GM12873 (cell line): ENCODE data around the gene NEK8.

ENCODE experiments used
- TF ChIP-seq, protein P1 (sequence below): IDR thresholded peaks from 2 replicates; pipeline ENCODE4 v1.5.1; 2012; ENCODE audit warnings: low read depth, mild to moderate bottlenecking, moderate library complexity, low read length, control low read depth; ENCODE audit not compliant: insufficient read depth; ENCODE audit errors: missing control alignments

Gene NEK8

DNA sequence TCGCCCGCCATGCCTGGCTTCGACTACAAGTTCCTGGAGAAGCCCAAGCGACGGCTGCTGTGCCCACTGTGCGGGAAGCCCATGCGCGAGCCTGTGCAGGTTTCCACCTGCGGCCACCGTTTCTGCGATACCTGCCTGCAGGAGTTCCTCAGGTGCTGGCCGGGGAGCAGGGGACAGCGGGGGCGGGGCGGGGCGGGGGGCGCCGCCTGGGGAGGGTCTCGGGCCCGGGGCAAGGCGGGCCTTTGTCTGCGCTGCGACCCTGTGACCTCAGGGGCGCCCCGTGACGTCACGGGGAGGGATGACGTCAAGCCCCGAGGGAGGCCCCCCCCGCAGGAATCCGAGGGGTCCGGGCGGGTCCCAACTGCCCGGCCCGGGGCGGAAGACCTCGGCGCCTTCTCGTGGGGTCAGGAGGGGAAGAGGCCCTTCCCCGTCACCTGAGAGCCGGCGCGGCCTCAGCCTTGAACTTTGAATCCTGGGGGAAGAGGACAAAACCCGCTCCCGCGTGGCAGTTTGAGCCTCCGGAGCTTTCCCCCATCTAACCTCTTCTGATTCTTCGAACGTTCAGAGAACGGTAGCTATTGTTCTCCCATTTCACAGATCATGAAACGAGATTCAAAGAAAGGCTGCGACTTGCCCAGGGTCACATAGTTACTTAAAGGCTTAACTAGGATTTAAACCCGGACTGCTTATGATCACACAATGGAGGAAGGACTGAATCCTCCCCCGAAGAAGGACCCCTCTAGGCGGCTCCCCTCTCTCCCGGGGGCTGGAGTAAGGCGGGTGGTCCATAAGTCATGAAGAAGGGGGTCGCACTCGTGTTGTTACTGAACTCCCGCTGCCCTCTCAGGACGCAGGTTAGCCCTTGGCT, 15.8 kb downstream of the NEK8 start:
- TF ChIP-seq, protein P1, sequence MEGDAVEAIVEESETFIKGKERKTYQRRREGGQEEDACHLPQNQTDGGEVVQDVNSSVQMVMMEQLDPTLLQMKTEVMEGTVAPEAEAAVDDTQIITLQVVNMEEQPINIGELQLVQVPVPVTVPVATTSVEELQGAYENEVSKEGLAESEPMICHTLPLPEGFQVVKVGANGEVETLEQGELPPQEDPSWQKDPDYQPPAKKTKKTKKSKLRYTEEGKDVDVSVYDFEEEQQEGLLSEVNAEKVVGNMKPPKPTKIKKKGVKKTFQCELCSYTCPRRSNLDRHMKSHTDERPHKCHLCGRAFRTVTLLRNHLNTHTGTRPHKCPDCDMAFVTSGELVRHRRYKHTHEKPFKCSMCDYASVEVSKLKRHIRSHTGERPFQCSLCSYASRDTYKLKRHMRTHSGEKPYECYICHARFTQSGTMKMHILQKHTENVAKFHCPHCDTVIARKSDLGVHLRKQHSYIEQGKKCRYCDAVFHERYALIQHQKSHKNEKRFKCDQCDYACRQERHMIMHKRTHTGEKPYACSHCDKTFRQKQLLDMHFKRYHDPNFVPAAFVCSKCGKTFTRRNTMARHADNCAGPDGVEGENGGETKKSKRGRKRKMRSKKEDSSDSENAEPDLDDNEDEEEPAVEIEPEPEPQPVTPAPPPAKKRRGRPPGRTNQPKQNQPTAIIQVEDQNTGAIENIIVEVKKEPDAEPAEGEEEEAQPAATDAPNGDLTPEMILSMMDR, result no peak

DNA sequence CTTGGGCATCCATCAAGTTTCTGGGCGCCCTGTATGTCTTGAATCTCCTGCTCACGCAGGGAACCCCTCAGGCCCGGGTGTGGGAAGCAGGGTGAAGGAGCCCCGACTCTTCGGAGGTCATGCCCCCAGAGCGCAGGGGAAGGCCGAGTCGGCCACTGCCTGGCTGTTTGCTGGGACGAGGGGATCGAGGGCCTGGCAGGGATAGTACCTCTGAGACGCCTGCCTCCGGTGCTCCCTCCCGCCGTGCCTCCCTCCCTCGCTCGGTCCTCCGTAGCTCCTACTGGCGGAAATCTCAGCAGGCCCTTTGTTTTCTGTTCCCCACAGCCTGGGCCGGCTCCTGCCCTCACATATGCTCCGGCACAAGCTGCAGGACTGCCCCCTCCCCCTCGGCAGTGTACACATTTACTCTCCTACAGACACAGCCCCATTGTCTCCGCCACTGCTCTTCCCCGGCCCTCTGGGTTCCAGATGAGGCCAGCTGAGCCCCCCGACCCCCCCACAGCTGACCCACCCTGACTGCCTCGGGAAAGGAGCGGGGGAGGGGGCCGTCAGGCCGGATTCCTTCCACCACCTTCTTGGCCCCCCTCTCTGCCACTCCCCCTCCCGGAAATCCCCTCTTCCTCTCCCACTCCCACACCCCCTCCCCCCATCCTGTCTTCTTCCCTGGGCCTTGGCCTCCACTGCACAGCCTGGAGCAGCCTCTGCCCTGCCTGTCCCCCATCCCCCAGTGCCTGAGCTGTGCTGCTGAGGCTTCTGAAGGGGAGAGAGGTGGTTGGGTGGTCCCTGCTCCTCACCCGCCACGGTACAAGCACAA, 16.6 kb downstream of the NEK8 start:
- TF ChIP-seq, protein P1, result no peak

DNA sequence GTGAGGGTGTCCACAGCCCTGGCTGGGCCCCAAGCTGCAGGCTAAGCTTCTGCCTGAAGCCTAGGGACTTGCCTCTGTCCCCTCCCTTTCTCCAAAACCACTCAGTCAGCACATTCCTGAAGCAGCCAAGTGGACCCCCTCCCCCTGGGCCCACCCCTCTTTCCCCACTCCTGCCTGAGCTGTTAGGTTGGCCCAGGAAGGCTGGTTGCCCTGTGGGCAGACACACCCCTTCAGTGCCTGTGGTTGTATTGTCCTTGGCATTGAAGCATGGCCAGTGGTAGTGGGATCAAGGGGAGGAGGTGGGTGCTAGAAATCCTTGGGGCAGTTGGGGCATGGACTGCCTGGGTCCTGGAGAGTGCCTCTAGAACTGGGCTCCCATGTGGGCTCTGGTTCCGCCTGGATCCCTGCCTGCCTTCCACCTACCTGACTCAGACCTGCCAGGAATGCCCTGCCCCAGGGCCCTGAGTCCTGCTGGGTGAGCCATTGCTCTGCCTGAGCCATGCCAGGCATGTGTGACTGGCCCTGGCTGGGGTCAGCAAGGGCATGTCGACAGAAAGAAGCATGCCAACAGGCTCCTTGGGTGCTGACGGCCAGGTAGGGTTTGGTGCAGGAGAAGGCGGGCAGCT, 17.3 kb downstream of the NEK8 start:
- TF ChIP-seq, protein P1, result no peak

DNA sequence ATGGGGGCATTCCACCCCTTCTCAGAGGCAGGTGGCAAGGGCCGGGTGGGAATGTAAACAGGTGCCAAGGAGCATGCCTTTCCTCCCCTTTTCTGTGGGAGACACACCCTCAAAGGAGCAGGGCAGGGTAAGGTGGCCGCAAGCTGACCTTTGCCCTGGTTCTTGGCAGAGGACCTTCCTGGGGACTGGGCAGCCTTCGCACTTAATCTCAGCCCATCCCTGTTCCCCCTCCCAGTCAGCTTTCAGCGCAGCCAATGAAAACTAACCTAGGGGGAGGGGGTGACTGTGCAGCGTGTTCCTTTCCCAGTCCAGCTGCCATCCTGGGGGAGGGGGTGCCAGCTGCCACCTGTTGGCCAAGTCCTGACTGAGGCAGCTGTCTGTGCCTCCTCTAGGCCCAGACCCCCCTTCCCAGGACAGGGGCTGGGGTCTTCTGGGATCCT, 18.0 kb downstream of the NEK8 start:
- TF ChIP-seq, protein P1, result no peak

DNA sequence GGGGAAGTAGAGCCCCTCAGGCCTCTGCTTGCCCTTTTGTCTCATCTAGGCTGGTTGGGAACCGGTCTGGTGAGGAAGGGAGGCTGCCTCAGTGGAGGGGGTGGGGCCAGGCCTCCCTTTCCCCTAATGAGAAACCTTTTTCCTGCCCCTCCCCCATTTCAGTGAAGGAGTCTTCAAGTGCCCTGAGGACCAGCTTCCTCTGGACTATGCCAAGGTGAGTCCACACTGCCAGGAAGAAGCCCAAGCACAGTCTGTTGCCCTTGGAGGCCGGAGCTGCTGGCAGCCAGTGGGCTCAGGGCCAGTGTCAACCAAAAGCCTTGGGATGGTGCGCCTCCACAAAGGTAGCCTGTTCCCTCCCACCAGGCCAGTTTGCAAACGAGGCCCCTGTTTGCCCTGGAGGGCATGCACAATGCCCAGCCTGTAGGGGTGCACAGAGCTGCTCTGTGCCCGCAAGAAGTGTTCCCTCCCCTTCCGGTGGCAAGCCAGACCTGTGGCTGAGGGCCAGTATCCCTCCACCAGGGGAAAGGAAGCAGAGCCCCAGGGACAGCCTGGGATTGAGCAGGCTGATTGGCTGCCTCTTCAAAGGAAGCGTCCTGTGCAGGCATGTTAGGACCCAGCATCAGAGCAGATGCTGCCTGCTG, 18.6 kb downstream of the NEK8 start:
- TF ChIP-seq, protein P1, result no peak

DNA sequence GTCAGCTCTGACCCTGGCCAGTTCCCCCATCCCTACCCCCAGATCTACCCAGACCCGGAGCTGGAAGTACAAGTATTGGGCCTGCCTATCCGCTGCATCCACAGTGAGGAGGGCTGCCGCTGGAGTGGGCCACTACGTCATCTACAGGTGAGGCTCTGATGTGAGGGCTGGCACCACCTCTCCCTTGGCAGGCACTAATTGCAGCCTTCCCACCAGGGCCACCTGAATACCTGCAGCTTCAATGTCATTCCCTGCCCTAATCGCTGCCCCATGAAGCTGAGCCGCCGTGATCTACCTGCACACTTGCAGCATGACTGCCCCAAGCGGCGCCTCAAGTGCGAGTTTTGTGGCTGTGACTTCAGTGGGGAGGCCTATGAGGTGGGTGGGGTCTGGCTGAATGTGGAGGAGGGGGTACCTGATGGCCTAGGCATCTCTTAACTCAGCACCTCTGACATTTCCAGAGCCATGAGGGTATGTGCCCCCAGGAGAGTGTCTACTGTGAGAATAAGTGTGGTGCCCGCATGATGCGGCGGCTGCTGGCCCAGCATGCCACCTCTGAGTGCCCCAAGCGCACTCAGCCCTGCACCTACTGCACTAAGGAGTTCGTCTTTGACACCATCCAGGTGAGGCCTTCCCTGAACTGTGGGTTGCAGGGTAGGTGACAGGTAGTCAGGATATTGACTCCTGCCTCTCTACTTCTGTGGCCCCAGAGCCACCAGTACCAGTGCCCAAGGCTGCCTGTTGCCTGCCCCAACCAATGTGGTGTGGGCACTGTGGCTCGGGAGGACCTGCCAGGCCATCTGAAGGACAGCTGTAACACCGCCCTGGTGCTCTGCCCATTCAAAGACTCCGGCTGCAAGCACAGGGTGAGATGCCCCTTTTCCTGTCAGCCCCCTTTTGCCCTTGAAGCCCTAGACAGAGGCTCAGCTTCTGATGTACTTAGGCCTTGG, 19.5 kb downstream of the NEK8 start:
- TF ChIP-seq, protein P1, result no peak
